Stimulated activated CD4-positive, alpha-beta T cell treated with anti-CD3 and anti-CD28 coated beads, TNF-alpha, amount 100 ng/mL, for 1 hour (primary cell): Measurements from ENCODE around the gene CARS1.
A peak's percentile ranks its signal among the peaks of the same experiment; 100 is the strongest.

ENCODE experiments used
- DNase-seq, 3 donors: peaks; one replicate each; pipeline ENCODE4 v3.0.0-alpha.2; 2020; ENCODE audit warnings: low read depth in 3 of 3, low spot score in 1 of 3

CARS1 gene

GRCh38 chr11:2994336-2994730 is 62.9 kb downstream of the CARS1 start:
- DNase-seq, result no peak

GRCh38 chr11:2992997-2993325 is 64.3 kb downstream of the CARS1 start:
- DNase-seq, result no peak

GRCh38 chr11:2992234-2992996 is 64.8 kb downstream of the CARS1 start, which contains the start of gene NAP1L4:
Gene NAP1L4 (minus strand): TSS chr11:2992329. CDS start chr11:2979220, 13,109 bp downstream.
- DNase-seq, result peak; percentile 89 to 92 (median 89)

- no peak for DNase-seq
Observed at GRCh38 chr11:2991452-2992233, 65.6 kb downstream of the CARS1 start.

GRCh38 chr11:2990617-2991451 is 66.4 kb downstream of the CARS1 start:
- no peak for DNase-seq

- no peak for DNase-seq
Observed at GRCh38 chr11:2989551-2989950, 67.7 kb downstream of the CARS1 start.

- DNase-seq, result no peak
Observed at GRCh38 chr11:2989006-2989405, 68.2 kb downstream of the CARS1 start.

GRCh38 chr11:2987881-2988861 is 69.1 kb downstream of the CARS1 start:
- DNase-seq, result no peak

GRCh38 chr11:2983908-2984307 is 73.3 kb downstream of the CARS1 start:
- no peak for DNase-seq

GRCh38 chr11:2982214-2982613 is 75.0 kb downstream of the CARS1 start:
- no peak for DNase-seq

GRCh38 chr11:2981130-2981529 is 76.1 kb downstream of the CARS1 start:
- no peak for DNase-seq

- DNase-seq, result no peak
Observed at GRCh38 chr11:2980168-2980840, 76.9 kb downstream of the CARS1 start.

GRCh38 chr11:2977113-2977512 is 80.1 kb downstream of the CARS1 start:
- DNase-seq, result no peak

GRCh38 chr11:2976294-2977063 is 80.7 kb downstream of the CARS1 start:
- no peak for DNase-seq

GRCh38 chr11:2975594-2975993 is 81.6 kb downstream of the CARS1 start:
- no peak for DNase-seq

- no peak for DNase-seq
Observed at GRCh38 chr11:2974272-2974671, 83.0 kb downstream of the CARS1 start.

- DNase-seq, result no peak
Observed at GRCh38 chr11:2968341-2968900, 88.8 kb downstream of the CARS1 start.

GRCh38 chr11:2964782-2965181 is 92.4 kb downstream of the CARS1 start:
- no peak for DNase-seq

GRCh38 chr11:2963761-2964160 is 93.5 kb downstream of the CARS1 start:
- DNase-seq, result no peak
